DND-41 (cell line): Measurements from ENCODE around the gene GALNT5.

Experiments used
- ATAC-seq: fragments of 200-7000 bp; cut with Tn5 transposase; 3 replicates; pipeline ENCODE4 v1.9.1; 2021; ENCODE audit warnings: low read depth; ENCODE audit not compliant: insufficient read depth
- DNase-seq: peaks from one replicate; pipeline ENCODE4 v3.0.0-alpha.2; 2020
- H2AFZ ChIP-seq: 2 replicates; pipeline ENCODE4 v1.6.0; 2012; ENCODE audit warnings: low read depth, low read length
- H3K27ac ChIP-seq: 2 replicates; pipeline ENCODE4 v1.5.1; 2012; ENCODE audit warnings: low read length, inconsistent platforms
- H3K27me3 ChIP-seq: fragments of 200-600 bp; sonication (generic); 2 replicates; pipeline ENCODE4 v1.6.0; 2012; ENCODE audit warnings: low read length, mild to moderate bottlenecking, inconsistent platforms; ENCODE audit not compliant: insufficient read depth, poor library complexity
- H3K36me3 ChIP-seq: 2 replicates; pipeline ENCODE4 v1.5.1; 2012; ENCODE audit warnings: low read length, inconsistent platforms; ENCODE audit not compliant: insufficient read depth
- H3K4me1 ChIP-seq: 2 replicates; pipeline ENCODE4 v1.5.1; 2012; ENCODE audit warnings: mild to moderate bottlenecking, low read length; ENCODE audit not compliant: insufficient read depth
- H3K4me2 ChIP-seq: 2 replicates; pipeline ENCODE4 v1.6.0; 2012; ENCODE audit warnings: mild to moderate bottlenecking, moderate library complexity, low read length, inconsistent platforms; ENCODE audit not compliant: insufficient read depth
- H3K4me3 ChIP-seq, 2 experiments: fragments of 200-600 bp in 1 of 2; shearing (Covaris generic) in 1 of 2; 2 replicates each; pipeline ENCODE4 v1.5.1; 2012 to 2016; ENCODE audit warnings: inconsistent platforms in 2 of 2, low read length in 2 of 2, mild to moderate bottlenecking in 2 of 2, low read depth in 1 of 2, moderate library complexity in 1 of 2
- H3K79me2 ChIP-seq: 2 replicates; pipeline ENCODE4 v1.6.0; 2012; ENCODE audit warnings: low read length, inconsistent platforms; ENCODE audit not compliant: insufficient read depth
- H3K9ac ChIP-seq: 2 replicates; pipeline ENCODE4 v1.6.0; 2012; ENCODE audit warnings: low read depth, mild to moderate bottlenecking, inconsistent platforms, low read length, moderate library complexity
- H3K9me3 ChIP-seq: 2 replicates; pipeline ENCODE4 v1.5.1; 2012; ENCODE audit warnings: low read length, moderate library complexity, mild to moderate bottlenecking, inconsistent platforms; ENCODE audit not compliant: insufficient read depth, severe bottlenecking
- H4K20me1 ChIP-seq: 2 replicates; pipeline ENCODE4 v1.6.0; 2012; ENCODE audit warnings: low read length; ENCODE audit not compliant: insufficient read depth
- CTCF ChIP-seq: IDR thresholded peaks from 2 replicates; pipeline ENCODE4 v1.5.1; 2012; ENCODE audit warnings: borderline replicate concordance, low read length, moderate library complexity, mild to moderate bottlenecking; ENCODE audit not compliant: poor library complexity, severe bottlenecking; ENCODE audit errors: extremely low read depth
- EZH2 ChIP-seq: IDR thresholded peaks from 3 replicates; pipeline ENCODE4 v1.6.1; 2012; ENCODE audit warnings: borderline replicate concordance, low read depth, mild to moderate bottlenecking, moderate library complexity, low read length, inconsistent platforms; ENCODE audit not compliant: severe bottlenecking

The GALNT5 gene

GRCh38 chr2:157251932-157252331 is 5.6 kb upstream of the GALNT5 start:
- no peak for DNase-seq
- ATAC-seq = no peak
- Histone ChIP-seq H3K9ac (no peak overlapping the region), H3K27me3 (no peaks in the 10 kb centered on the region), H3K4me2 (no peak overlapping the region), H3K36me3 (no peaks in the 10 kb centered on the region), H3K4me3 (no peak overlapping the region), H3K79me2 (no peaks in the 10 kb centered on the region), H3K4me1 (no peaks in the 10 kb centered on the region), H4K20me1 (no peaks in the 10 kb centered on the region), H3K9me3 (no peaks in the 10 kb centered on the region), H3K27ac (no peak overlapping the region), H2AFZ (no peak overlapping the region)
- TF ChIP-seq CTCF (no peak), EZH2 (no peak)

- Histone ChIP-seq H3K79me2 (no peaks in the 10 kb centered on the region), H3K4me3 (no peak overlapping the region), H4K20me1 (no peaks in the 10 kb centered on the region), H2AFZ (no peak overlapping the region), H3K9ac (no peak overlapping the region), H3K4me2 (no peak overlapping the region), H3K9me3 (no peaks in the 10 kb centered on the region), H3K27ac (no peak overlapping the region), H3K36me3 (no peaks in the 10 kb centered on the region), H3K4me1 (no peaks in the 10 kb centered on the region), H3K27me3 (no peaks in the 10 kb centered on the region)
- ATAC-seq (no peak), DNase-seq (no peak)
- TF ChIP-seq CTCF (no peak), EZH2 (no peak)
Observed at GRCh38 chr2:157252529-157252928, 5.0 kb upstream of the GALNT5 start.

GRCh38 chr2:157254041-157254440 is 3.5 kb upstream of the GALNT5 start:
- no peaks in the 10 kb centered on the region for H3K4me1 ChIP-seq
- no peak overlapping the region for H2AFZ ChIP-seq
- DNase-seq = no peak

More at GRCh38 chr2:157254041-157254440, 3.5 kb upstream of the GALNT5 start:
- Histone ChIP-seq H3K9ac (no peak overlapping the region), H3K9me3 (no peaks in the 10 kb centered on the region), H4K20me1 (no peaks in the 10 kb centered on the region), H3K27ac (no peak overlapping the region), H3K79me2 (no peaks in the 10 kb centered on the region), H3K27me3 (no peaks in the 10 kb centered on the region), H3K4me3 (no peak overlapping the region), H3K36me3 (no peaks in the 10 kb centered on the region), H3K4me2 (no peak overlapping the region)
- TF ChIP-seq CTCF (no peak), EZH2 (no peak)
- ATAC-seq = no peak
